HG03460 (cell line): Measurements from ENCODE around the gene NDUFB10.

Experiments
- ATAC-seq: cut with Tn5 transposase; IDR thresholded peaks from one replicate; pipeline ENCODE4 v1.9.1; 2021; ENCODE audit not compliant: unreplicated experiment

Gene NDUFB10

DNA sequence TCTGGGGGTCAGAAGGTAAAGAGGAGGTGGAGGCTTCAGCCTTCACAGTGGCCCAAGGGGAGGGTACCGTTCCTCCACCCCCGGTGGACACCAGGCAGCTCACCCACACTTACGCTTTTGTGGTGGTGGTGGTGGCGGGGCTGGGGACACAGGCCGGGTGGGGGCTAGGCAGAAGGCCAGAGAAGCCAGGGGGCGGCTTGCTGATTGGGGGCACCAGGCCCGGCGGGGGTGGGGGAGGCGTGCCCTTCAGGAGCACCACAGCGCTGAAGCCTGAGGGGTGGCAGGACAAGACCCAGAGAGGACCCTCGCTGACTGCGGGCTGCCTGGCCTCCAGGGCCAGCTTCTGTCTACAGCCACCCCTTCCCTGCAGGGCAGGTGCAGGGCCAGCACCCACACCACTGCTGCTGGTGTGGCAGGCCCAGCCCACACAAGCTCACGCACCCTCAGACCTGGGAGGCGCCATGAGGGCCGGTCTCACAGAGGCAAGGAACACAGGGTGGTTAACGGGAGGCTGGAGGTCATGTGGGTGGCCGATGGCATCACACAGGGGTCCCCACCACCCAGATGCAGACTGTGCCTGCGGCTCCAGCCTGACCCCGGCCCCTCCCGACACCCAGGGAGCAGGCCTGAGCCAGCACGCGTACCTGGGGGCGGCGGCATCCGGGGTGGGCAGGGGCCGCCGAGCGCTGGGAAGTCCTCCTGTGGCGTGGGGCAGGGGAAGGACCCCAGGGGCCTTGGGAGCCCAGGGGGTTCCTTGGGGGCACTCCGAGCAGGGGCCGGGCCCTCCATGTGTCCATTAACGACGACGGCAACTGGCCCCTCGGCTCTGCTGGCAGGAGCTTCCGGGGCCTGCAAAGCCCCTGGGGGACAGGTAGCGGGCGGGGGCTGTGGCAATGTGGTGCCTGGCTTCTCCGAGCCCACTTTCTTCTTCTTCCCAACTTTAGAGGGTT is 39.8 kb downstream of the NDUFB10 start:
- ATAC-seq = no peak

DNA sequence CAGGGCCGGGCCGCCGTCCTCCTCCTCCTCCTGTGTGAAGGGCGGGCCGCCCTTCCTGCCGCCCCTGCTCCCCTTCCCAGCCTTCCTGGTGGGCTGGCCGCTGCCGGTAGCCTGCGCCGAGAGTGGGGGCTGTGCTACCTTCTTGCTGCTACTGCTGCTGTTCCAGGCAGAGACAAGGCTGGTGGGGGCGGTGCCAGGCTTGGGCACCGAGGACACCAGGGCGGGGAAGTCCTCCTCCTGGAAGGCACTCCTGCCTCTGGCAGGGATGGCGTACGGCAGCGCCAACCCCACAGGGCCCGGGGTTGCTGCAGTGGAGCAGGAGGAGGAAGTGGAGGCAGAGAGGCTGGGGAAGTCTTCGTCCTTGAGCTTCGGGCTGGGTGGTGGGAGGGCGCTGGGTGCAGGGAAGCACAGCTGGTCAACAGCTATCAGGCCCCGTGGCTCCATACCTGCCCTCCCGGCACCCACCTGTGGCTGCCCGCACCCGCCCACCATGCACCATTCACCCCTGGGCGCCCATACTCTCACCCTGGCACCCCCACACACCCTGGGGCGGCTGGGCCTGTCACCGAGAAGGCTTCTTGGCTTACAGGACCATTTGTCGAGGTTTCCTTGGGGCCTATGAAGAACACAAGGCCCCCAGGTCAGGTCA is 40.7 kb downstream of the NDUFB10 start:
- no peak for ATAC-seq

DNA sequence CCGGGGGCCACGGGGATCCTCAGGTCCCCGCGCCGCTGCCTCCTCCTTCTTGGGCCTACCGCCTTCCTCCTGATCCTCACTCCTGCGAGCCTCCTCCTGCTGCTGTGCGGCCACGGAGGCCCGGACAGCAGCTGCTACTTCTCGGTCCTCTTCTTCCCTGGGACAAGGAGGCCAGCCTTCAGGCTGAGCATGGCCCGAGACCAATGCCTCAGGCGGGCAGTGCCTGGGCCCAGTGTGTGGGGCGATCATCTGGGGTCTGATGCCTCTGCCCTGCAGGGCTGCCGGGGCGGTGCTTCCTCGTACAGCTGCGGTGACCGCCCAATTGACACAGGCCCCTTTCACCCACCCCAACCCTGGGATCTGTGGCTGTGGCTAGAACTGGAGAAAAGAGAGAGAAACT is 41.7 kb downstream of the NDUFB10 start:
- no peak for ATAC-seq

DNA sequence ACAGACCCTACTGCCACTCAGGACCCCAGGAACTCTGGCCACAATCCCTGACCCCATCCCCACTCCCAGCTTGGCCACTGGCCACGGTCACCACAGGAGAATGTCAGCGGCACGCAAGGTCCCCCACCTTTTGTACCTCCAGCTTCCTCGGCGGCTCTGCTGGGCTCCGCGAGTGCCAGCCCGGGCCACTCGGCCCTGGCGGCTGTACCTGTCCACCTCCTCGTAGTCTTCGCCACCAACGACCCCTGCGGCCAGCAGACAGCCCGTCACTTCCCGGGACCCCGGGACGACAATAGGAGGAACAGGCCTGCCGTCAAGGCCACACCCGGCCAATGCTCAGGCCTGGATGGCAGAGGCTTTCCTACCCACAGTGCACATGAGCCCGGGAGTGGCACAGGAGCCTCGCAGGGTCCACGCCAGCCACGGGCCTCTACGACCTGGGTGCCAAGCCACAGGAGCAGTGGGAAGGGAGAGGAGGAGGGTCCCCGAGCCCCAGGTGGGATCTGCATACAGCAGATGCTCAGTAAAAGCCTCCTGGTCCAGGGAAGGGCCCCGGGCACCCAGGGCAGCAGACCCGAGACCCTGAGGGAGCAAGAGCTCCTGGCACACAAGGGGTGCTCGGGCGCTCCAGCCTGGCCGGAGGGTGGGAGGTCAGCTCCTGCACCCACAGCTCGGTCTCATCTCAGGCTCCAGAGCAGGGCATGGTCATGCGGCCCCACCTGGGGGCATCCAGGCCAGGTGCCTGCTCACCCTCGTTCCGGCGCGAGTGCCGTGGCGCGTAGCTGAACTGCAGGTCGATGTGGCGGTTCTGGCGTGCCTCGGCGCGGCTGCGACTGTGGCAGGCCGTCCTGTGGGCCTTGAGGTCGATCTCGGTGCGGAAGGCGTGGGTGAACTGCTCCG is 42.4 kb downstream of the NDUFB10 start:
- no peak for ATAC-seq

DNA sequence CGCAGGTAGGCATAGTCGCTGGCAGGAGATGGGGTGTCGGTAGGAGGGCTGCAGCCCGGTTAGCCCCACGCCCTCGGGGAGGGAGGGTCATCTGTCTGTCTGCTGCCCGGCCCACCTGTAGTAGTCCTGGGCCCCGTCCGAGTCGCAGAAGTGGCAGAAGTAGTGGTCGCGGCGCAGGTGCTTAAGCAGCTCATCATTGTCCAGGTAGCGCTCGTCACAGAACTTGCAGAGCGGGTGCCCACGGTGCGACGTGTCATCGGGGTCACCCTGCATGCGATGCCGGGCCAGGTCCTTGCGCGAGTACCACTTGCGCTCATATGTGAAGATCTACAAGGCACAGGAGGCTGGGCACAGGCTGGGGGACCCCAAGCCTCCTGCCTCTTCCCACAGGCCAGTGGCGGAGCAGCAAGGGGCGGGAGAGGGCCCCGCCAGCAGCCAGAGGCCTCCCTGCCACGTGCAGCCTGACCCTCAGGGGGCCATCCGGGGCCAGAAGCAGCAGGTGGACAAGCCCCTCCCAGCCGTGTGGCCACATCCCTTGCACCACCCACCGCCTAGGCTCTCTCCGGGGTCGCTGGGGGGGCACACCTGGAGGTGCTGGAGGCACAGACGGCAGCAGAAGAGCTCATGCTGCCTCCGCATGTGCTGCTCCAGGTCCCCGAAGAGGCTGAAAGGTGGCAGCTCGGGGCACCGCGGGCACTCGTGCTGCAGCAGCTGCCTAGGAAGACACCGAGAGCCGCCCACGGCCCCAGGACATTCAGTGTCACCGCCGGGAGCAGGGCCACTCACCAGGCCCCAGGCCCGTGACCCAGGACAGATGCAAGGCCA is 43.3 kb downstream of the NDUFB10 start:
- ATAC-seq = no peak

GRCh38 chr16:2003231-2003826 is 44.0 kb downstream of the NDUFB10 start:
- ATAC-seq = no peak

GRCh38 chr16:2003827-2004641 is 44.7 kb downstream of the NDUFB10 start:
- peak; percentile 56 for ATAC-seq

- ATAC-seq = no peak
Measured at GRCh38 chr16:2004795-2005517, 45.6 kb downstream of the NDUFB10 start.

- no peak for ATAC-seq
Measured at GRCh38 chr16:2005646-2006045, 46.3 kb downstream of the NDUFB10 start.

- no peak for ATAC-seq
Measured at GRCh38 chr16:2006317-2006716, 47.0 kb downstream of the NDUFB10 start.

- ATAC-seq = no peak
Measured at GRCh38 chr16:2007081-2007836, 47.9 kb downstream of the NDUFB10 start.

DNA sequence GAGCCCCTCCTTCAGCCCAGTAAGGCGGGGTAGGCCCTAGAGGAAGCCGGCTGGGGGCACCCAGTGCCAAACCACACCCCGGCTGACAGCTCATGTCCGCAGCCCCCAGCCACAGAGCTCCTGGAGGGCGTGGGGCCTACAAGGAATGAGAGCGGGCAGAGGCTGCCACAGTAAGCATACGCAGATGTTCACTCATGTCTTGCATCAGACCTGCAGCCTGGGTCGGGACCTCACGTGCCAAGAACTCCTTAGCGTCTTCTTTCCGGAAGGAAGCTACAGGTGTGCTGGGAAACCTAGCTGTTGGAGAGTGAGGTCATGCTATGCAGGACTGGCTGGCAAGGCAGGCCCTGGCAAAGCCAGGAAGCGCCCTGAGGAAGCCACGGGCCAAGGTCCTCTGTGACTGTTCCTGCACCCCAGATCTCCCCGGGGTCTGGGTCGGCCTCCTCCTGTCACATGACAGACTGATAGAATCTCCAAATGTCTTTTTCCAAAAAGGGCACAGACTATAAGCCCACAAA is 48.7 kb downstream of the NDUFB10 start:
- ATAC-seq = no peak

DNA sequence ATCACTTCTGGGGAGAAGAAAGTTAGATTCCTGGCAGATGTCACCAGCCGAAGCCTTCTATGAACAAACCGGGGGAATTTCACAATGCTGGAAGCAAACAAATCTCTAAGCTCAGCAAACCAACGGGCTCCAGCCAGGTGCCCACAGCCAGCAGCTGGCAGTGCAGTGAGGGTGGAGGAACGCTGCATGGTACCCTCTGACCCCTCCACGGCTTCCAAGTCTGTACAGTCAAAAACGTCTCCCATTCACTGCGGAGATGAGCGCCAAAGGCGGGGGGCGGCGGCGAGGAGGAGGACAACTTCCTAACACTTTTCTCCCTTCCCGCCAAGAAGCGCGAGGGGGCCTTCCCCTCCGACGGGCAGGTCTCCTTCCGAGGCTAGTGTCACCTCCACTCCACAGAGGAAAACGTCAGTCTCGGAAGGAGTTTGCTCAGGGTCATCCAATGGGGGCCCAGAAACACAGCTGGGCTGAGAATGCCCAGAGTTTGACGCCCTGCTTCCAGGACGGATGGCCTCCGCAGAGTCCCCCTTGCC is 49.4 kb downstream of the NDUFB10 start:
- no peak for ATAC-seq

GRCh38 chr16:2009164-2009711 is 49.9 kb downstream of the NDUFB10 start:
- peak; percentile 18 for ATAC-seq

DNA sequence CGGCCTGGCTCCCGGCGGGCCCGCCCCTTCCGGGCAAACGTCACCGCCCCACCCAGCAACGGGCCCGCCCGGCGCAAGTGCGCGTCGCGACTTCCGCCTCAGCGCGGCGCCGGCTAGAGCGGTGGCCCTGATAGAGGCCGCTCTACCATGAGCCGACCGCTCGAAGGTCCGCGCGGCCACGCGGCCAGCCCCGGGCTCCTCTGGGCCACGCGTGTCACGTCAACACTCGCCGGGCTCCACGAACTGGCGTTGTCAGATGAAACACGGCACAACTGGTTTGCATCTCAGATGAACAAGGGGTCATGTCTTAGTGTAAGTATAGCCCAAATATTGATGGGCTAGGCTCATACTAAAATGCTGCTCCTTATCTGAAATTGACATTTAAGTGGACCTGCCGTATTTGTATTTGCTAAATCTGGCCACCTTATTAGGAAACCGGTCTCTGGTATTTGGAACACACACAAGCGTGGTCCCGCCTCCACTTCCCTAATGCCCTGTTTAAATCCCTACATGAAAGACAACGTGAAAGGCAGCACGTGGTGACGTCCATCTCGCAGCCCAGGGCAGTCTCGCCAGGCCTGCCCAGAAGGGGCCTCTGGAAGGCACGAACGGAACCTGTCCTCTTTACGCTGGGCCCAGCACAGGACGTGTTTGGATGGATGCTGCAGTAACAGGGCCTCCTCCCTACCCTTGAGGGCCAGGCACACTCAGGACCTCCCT is 50.6 kb downstream of the NDUFB10 start, which contains the start of gene ZNF598:
Gene ZNF598, minus strand, starts transcription at position 31 of the 720 bp plus-strand sequence.
- peak; percentile 59 for ATAC-seq
